Measurements from ENCODE around the gene PTPRN2.
"Not testable (repeated sequence)": the region's sequence is repeated elsewhere in the genome, so short reads cannot be mapped to it uniquely, and the experiment has no call there.

The PTPRN2 gene

DNA sequence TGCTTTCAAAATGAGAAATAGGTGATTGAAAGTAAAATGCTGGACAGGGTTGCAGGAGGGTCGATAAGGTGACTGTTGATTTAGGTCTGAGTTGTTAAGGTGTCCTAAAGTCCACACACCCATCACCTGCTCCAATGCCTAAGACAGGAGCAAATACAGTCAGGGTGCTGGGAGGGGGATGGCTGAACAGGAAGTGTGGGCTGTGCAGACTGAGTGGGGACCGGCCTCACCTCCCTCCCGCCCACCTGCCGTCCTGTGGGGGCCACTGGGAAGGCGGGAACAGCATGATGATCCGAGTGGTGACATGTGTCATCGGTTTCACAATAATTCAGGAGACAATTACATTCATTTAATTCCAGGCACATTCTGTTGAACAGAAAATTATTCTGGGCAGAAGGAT is 990.1 kb downstream of the PTPRN2 start:
- H3K36me3 Mint-ChIP-seq (ENCODE audit: low read depth) = no peaks in the 10 kb centered on the region
- no peaks in the 10 kb centered on the region for H3K9me3 Mint-ChIP-seq
- H3K4me3 Mint-ChIP-seq = no peak overlapping the region
- H3K27me3 Mint-ChIP-seq = no peaks in the 10 kb centered on the region
- peaks cover 5% of the 10 kb centered on the region for H3K4me1 Mint-ChIP-seq (ENCODE audit: low read depth)
- no peak overlapping the region for H3K27ac Mint-ChIP-seq

DNA sequence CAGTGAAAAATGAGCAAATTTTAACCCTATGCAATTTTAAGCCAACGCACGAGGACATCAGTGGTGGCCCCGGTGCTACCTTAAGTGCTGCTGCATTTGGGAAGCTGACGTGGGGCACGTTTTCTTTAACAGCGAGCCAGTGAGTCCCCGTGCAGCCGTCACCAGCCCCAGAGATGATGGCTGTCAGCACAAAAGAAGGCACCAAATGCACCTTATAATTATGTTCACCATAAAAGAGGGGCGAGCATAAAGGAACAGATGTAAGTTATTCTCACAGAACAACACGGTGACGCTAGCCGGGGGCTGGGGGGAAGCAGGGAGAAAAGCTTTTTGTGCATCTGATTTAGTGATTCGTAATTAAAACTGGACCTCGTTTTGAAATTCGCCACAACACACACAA is 990.7 kb downstream of the PTPRN2 start:
- no peak overlapping the region for H3K4me3 Mint-ChIP-seq
- no peaks in the 10 kb centered on the region for H3K36me3 Mint-ChIP-seq (ENCODE audit: low read depth)
- H3K4me1 Mint-ChIP-seq (ENCODE audit: low read depth) = peaks cover 5% of the 10 kb centered on the region
- H3K9me3 Mint-ChIP-seq = no peaks in the 10 kb centered on the region
- H3K27me3 Mint-ChIP-seq = no peaks in the 10 kb centered on the region
- H3K27ac Mint-ChIP-seq = no peak overlapping the region

DNA sequence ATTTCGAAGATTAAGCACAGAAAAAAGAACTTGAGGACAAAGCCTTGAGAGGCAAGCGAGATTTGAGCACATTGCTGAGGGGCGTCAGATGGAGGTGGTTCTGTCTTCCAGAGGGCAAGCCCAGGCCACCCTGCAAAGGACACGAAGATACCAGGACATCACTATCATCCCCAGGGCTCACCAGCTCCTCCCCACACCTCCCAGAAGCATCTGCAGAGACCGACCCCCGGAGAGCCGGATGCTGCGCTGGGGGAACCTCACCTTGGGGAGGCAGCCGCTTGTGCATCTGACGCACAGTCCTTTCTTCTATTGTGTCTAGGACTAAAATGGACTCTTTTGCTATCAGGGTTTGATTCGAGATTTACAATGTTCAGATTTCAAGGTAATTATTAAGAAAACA is 991.2 kb downstream of the PTPRN2 start:
- no peak overlapping the region for H3K4me3 Mint-ChIP-seq
- H3K9me3 Mint-ChIP-seq = no peaks in the 10 kb centered on the region
- H3K27ac Mint-ChIP-seq = no peak overlapping the region
- no peaks in the 10 kb centered on the region for H3K36me3 Mint-ChIP-seq (ENCODE audit: low read depth)
- peaks cover 5% of the 10 kb centered on the region for H3K4me1 Mint-ChIP-seq (ENCODE audit: low read depth)
- no peaks in the 10 kb centered on the region for H3K27me3 Mint-ChIP-seq

DNA sequence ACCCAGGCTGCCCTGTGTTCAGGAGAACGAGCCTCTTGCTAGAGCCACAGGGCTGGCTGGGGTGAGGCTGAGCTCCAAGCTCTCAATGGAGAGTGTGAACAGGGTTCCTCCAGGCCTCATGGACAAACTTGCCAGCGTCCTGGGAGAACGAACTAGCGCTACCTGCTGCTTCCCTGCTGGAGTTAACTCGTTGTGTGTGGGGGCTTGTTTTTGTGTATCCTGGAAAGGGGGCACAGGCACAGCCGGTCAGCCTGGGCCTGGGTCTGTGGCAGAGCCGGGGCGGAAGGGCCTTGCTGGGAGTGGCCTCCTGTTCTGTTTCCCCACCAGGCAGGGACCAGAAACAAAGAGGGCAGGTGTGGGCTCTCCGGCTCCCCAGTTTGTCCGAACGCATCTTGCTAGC is 991.6 kb downstream of the PTPRN2 start:
- H3K27me3 Mint-ChIP-seq = peaks cover under 1% of the 10 kb centered on the region
- no peaks in the 10 kb centered on the region for H3K36me3 Mint-ChIP-seq (ENCODE audit: low read depth)

DNA sequence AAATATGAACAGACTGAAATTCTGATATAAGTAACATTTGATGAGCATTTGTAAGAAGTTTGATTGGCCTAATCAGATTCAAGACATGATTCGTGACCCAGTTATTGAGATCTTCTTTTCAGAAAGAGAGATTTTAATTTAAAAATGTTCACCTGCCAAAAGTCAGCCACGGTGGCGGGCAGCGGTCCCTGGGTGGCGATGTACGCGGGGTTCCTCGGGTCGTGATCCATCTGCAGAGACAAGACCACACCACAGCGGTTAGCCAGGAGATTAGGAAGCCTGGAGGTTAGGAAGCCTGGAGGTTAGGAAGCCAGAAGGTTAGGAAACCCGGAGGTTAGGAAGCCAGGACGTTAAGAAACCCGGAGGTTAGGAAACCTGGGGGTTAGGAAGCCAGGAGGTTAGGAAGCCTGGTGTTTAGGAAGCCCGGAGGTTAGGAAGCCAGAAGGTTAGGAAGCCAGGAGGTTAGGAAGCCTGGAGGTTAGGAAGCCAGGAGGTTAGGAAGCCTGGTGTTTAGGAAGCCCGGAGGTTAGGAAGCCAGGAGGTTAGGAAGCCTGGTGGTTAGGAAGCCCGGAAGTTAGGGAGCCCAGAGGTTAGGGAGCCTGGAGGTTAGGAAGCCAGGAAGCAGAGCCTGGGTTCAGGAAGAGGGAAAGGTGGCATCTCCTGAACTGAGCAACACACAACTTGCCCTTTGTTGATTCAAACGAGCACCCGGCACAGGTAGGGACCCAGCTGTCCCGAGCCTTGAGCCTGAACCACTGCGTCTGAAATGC is 992.4 kb downstream of the PTPRN2 start:
- peaks cover 5% of the 10 kb centered on the region for H3K4me1 Mint-ChIP-seq (ENCODE audit: low read depth)
- no peaks in the 10 kb centered on the region for H3K9me3 Mint-ChIP-seq
- no peak overlapping the region for H3K4me3 Mint-ChIP-seq
- H3K36me3 Mint-ChIP-seq (ENCODE audit: low read depth) = no peaks in the 10 kb centered on the region
- no peak overlapping the region for H3K27ac Mint-ChIP-seq
- H3K27me3 Mint-ChIP-seq = peaks cover 4% of the 10 kb centered on the region

More for the DNA sequence above, 991.6 kb downstream of the PTPRN2 start:
- H3K27ac Mint-ChIP-seq = no peak overlapping the region
- no peak overlapping the region for H3K4me3 Mint-ChIP-seq
- H3K4me1 Mint-ChIP-seq (ENCODE audit: low read depth) = peaks cover 5% of the 10 kb centered on the region
- no peaks in the 10 kb centered on the region for H3K9me3 Mint-ChIP-seq

DNA sequence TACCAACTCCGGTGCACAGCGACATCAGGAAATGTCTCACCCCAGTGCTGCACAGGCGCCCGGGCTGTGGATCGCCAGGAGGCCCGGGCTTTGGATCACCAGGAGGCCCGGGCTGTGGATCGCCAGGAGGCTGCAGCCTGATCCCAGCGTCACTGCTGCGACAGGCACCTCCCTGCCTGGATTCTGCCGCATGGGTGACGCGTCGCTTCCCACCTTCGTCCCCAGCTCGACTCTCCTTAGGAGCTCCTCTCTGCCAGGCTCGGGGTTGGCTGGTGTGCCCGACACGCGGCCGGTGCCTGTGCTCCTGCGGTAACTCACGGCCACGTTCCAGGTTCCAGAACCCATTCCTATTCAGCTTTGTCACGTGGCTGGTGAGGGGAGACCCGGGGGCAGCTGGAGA is 993.3 kb downstream of the PTPRN2 start:
- Mint-ChIP-seq H3K36me3 (ENCODE audit: low read depth) (no peaks in the 10 kb centered on the region), H3K4me1 (ENCODE audit: low read depth) (peaks cover 5% of the 10 kb centered on the region)

DNA sequence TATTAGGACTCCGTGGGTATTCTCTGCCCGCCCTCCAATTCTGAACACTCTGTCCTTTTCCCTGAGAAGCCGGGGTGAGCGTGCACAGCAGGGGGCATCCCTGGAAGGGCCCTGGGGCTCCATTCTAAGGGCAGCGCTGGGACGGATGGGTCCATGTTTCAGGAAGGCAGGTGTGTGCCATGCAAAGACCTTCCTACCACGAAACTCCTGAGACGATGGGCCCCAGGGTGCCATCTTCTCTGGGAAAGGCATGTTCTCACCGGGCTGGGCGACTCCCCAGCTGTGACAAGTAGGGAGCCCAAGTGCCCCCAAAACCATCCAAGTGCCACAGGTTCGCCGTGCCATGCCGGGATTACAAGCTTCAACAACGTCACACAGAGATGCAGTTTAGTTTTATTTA is 994.1 kb downstream of the PTPRN2 start:
- Mint-ChIP-seq H3K36me3 (ENCODE audit: low read depth) (no peaks in the 10 kb centered on the region), H3K9me3 (no peaks in the 10 kb centered on the region), H3K27ac (no peak overlapping the region), H3K4me1 (ENCODE audit: low read depth) (peaks cover 5% of the 10 kb centered on the region), H3K27me3 (peaks cover 11% of the 10 kb centered on the region), H3K4me3 (no peak overlapping the region)

More for the DNA sequence above, 993.3 kb downstream of the PTPRN2 start:
- H3K9me3 Mint-ChIP-seq = no peaks in the 10 kb centered on the region
- H3K4me3 Mint-ChIP-seq = no peak overlapping the region
- H3K27me3 Mint-ChIP-seq = peaks cover 4% of the 10 kb centered on the region
- no peak overlapping the region for H3K27ac Mint-ChIP-seq

DNA sequence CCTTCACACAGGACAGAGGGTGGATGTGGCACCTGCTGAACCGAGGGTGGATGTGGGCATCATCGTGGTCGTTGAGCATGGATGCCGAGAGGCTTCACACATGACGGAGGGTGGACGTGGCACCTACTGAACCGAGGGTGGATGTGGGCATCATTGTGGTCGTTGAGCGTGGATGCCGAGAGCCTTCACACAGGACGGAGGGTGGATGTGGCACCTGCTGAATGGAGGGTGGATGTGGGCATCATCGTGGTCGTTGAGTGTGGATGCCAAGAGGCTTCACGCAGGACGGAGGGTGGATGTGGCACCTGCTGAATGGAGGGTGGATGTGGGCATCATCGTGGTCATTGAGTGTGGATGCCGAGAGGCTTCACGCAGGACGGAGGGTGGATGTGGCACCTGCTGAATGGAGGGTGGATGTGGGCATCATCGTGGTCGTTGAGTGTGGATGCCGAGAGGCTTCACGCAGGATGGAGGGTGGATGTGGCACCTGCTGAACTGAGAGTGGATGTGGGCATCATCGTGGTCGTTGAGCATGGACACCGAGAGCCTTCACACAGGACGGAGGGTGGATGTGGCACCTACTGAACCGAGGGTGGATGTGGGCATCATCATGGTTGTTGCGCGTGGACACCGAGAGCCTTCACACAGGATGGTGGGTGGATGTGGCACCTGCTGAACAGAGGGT is 994.8 kb downstream of the PTPRN2 start:
- not testable (repeated sequence) for H3K27ac Mint-ChIP-seq; H3K4me1 Mint-ChIP-seq (ENCODE audit: low read depth); H3K4me3 Mint-ChIP-seq; H3K36me3 Mint-ChIP-seq (ENCODE audit: low read depth); H3K9me3 Mint-ChIP-seq
- peaks cover 12% of the 10 kb centered on the region for H3K27me3 Mint-ChIP-seq

DNA sequence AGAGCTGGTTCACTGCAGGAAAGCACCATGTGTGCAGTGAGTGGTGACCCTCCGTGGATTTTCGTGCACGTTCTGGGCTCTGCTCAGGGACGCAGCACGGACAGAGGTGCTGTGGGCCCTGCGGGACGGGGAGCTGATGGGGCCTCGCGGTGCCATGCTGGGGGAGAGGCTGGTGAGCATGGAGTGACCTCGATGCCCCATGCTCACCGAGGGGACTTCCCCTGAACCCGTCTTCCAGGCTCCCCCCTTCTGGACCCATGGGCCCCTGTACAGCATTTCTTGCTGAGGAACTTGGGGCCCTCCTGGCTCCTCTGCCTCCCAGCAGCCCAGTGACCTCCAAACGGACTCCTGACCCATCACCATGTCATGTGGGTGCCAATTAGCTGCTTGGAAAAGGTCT is 997.1 kb downstream of the PTPRN2 start:
- Mint-ChIP-seq H3K36me3 (ENCODE audit: low read depth) (no peaks in the 10 kb centered on the region), H3K4me3 (no peak overlapping the region), H3K4me1 (ENCODE audit: low read depth) (peaks cover 4% of the 10 kb centered on the region), H3K9me3 (no peaks in the 10 kb centered on the region), H3K27ac (no peak overlapping the region), H3K27me3 (peaks cover 24% of the 10 kb centered on the region)

DNA sequence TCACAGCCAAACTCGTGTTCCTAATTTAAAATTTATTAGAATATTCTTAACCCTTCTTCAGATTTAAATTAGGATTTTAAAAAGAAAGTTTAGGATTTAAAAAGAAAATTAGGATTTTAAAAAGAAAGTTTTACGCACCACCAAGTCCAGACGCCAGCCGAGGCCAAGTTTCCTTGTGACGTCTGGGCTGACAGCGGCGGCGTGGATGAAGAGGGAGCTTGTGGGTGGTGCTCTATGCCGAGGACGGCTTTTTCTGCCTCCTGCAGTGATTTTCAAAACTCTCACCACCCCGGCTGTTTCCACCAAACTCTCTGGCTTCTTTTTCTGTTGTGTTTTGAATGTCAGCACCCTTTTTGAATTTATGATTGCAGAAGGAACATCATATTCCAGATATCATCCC is 997.9 kb downstream of the PTPRN2 start:
- Mint-ChIP-seq H3K4me1 (ENCODE audit: low read depth) (peaks cover 8% of the 10 kb centered on the region), H3K27me3 (peaks cover 27% of the 10 kb centered on the region), H3K4me3 (no peak overlapping the region), H3K9me3 (no peaks in the 10 kb centered on the region), H3K27ac (no peak overlapping the region), H3K36me3 (ENCODE audit: low read depth) (no peaks in the 10 kb centered on the region)

DNA sequence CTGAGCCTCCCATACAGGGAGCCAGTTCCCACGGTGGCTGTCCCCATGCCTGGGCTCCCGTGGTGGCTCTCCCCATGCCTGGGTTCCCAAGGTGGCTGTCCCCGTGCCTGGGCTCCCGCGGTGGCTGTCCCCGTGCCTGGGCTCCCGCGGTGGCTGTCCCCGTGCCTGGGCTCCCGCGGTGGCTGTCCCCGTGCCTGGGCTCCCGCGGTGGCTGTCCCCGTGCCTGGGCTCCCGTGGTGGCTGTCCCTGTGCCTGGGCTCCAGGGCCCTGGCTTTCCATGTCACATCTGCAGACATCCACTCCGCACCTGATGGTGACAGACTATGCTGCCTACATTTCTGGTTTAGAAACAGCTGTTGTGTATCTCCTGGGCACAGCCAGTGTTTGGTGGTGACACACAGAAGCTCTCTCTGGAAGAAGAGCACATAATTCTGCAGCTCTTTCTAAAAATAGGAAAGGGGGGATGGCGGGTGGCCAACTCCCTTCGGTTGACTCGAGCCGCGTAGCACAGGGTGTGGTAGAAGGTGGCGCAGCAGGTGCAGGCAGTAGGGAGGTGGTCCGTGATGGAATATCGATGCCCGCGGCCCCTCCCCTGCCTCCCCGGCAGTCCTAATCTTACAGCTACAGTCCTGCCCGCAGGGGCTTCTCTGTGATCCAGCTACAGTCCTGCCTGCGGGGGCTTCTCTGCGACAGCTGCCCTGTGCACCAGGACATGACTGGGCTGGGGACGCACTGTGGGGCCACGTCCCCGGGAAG is 999.6 kb downstream of the PTPRN2 start:
- Mint-ChIP-seq H3K27ac (no peak overlapping the region), H3K4me1 (ENCODE audit: low read depth) (peaks cover 12% of the 10 kb centered on the region), H3K36me3 (ENCODE audit: low read depth) (no peaks in the 10 kb centered on the region), H3K9me3 (no peaks in the 10 kb centered on the region), H3K4me3 (no peak overlapping the region), H3K27me3 (peaks cover 39% of the 10 kb centered on the region)

DNA sequence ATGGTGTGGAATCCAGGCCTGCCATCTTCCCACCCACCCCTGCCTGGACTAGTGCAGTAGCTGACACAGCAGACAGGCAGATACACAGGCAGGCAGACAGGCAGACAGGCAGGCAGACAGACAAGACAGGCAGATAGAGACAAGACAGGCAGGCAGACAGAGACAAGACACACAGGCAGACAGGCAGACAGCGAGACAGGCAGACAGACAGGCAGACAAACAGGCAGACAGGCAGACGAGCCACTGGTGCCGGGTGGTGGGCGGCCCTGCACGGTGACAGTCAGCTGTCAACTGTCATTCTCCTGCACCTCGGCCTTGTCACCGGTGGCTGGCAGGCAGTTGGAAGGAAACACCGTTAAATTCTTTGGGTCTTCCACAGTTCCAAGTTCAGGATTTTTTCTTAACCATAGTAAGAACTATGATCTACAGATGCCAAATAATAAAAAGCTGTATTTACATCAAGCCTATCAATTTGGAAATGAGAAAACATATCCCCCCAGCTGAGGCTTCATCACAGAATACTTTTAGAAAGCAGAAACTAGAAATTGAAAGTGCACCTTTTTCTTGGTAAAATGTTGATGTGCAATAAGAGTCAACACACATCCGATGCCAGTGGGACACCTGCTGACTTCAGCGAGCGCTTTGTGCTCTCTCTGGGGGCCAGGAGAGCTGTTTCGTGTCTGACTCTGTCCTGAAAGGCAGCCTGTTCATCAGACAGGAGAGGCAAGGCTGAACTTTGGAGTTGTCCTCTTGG is 1000.4 kb downstream of the PTPRN2 start:
- Mint-ChIP-seq H3K27ac (no peak overlapping the region), H3K4me1 (ENCODE audit: low read depth) (peaks cover 12% of the 10 kb centered on the region), H3K27me3 (peaks cover 41% of the 10 kb centered on the region), H3K9me3 (no peaks in the 10 kb centered on the region), H3K4me3 (no peak overlapping the region), H3K36me3 (ENCODE audit: low read depth) (no peaks in the 10 kb centered on the region)

DNA sequence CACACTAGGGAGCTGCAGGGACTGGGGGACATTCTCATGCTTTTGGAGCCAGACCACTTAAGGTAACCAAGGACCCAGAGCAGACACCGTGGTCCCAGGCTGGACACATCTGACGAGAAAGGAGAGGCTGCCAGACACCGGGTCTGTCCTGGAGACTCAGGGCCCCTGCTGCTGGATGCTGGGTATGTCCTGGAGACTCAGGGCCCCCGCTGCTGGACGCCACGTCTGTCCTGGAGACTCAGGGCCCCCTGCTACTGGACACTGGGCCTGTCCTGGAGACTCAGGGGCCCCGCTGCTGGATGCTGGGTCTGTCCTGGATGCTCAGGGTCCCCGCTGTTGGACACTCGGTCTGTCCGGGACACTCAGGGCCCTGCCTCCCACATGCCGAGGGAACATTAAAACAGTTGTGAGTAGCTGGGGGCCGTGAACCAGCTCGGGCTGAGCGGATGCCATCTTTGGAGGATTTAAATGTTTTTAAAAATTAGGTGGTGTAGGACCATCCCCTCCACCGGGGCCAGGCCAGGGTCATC is 1001.1 kb downstream of the PTPRN2 start:
- peaks cover 12% of the 10 kb centered on the region for H3K4me1 Mint-ChIP-seq (ENCODE audit: low read depth)
- H3K27me3 Mint-ChIP-seq = peaks cover 43% of the 10 kb centered on the region
- no peaks in the 10 kb centered on the region for H3K36me3 Mint-ChIP-seq (ENCODE audit: low read depth)
- H3K9me3 Mint-ChIP-seq = no peaks in the 10 kb centered on the region
- H3K27ac Mint-ChIP-seq = no peak overlapping the region
- no peak overlapping the region for H3K4me3 Mint-ChIP-seq

DNA sequence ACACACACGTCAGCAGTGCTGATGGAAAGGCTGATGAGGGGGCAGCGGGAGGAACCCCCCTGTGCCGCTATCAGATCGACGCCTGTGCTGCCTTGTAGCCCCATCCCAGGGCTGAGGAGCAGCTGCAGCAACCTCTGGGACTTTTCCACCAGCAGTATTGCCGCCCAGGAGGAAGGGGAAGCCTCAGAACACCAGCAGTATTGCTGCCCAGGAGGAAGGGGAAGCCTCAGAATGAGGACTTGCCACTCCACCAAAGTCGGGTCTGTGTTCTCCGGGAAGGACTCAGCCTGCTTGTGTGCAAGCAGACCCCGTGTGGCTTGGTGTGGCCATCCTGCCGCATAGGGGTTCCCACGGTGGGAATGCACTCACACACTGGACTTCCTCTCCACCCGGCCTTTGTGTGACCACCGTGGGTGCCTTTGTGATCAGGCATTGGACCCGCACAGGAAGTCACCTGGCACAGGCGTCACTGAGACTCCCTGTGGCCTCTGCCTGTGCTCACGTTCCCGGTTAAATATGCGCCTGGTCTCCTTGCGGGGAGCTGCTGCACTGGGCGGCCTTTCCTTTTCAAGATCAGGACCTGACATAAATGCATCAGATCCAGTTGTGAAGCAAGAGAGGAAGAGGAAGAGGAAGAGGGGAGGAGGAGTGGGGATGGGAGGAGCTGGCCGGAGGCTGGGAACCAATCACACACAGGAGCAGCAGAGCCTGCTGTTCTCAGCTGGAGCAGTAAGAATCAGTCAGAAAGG is 1002.3 kb downstream of the PTPRN2 start:
- Mint-ChIP-seq H3K27me3 (peaks cover 39% of the 10 kb centered on the region), H3K9me3 (no peaks in the 10 kb centered on the region), H3K36me3 (ENCODE audit: low read depth) (no peaks in the 10 kb centered on the region), H3K27ac (no peak overlapping the region), H3K4me1 (ENCODE audit: low read depth) (peaks cover 12% of the 10 kb centered on the region), H3K4me3 (peak overlapping the region; percentile 68)
